Stimulated activated CD4-positive, alpha-beta T cell treated with anti-CD3 and anti-CD28 coated beads, Interleukin-12 subunit alpha, Interleukin-12 subunit beta, amount 100 ng/mL, for 48 hours (primary cell): ENCODE measurements around the gene HS1BP3.

ENCODE experiments used
- DNase-seq, 3 donors: peaks; one replicate each; pipeline ENCODE4 v3.0.0-alpha.2; 2020; ENCODE audit warnings: low read depth in 2 of 3, low spot score in 1 of 3

The HS1BP3 gene

GRCh38 chr2:20573620-20574422 is 77.1 kb downstream of the HS1BP3 start:
- DNase-seq = no peak

GRCh38 chr2:20572221-20572620 is 78.7 kb downstream of the HS1BP3 start:
- DNase-seq = no peak

GRCh38 chr2:20571644-20572215 is 79.2 kb downstream of the HS1BP3 start:
- no peak for DNase-seq

- no peak for DNase-seq
These were observed 79.7 kb downstream of the HS1BP3 start for GRCh38 chr2:20571231-20571630.

GRCh38 chr2:20570249-20570648 is 80.6 kb downstream of the HS1BP3 start:
- no peak for DNase-seq

GRCh38 chr2:20569464-20570223 is 81.3 kb downstream of the HS1BP3 start:
- DNase-seq = no peak

- DNase-seq = no peak
These were observed 82.1 kb downstream of the HS1BP3 start for GRCh38 chr2:20568501-20569463.

GRCh38 chr2:20567926-20568179 is 83.0 kb downstream of the HS1BP3 start:
- DNase-seq = no peak
